H1 (cell line): ENCODE measurements around the gene USP12. TPM values are rescaled to one million over a fixed set of nuclear protein-coding genes. Genes with fewer than 3 reads are reported as not detected.

Source experiments
- ASH2L ChIP-seq: fragments of 200-600, 300-600 bp; sonication (generic); IDR thresholded peaks from one replicate; pipeline ENCODE4 v1.7.1; 2017; ENCODE audit warnings: low read length
- BCL11A ChIP-seq, 2 experiments: IDR thresholded peaks; one replicate each; pipeline ENCODE4 v1.6.1; 2011; ENCODE audit warnings: low read depth in 2 of 2, low read length in 2 of 2, mild to moderate bottlenecking in 2 of 2
- CREB1 ChIP-seq: IDR thresholded peaks from 2 replicates; pipeline ENCODE4 v1.6.1; 2012; ENCODE audit warnings: inconsistent platforms
- EP300 ChIP-seq, 2 experiments: IDR thresholded peaks; 1 replicate in 1 of 2; 2 replicates in 1 of 2; pipeline ENCODE4 v1.6.1; 2011 to 2012; ENCODE audit warnings: low read depth in 2 of 2, low read length in 2 of 2, mild to moderate bottlenecking in 2 of 2, borderline replicate concordance in 1 of 2, inconsistent platforms in 1 of 2, moderate library complexity in 1 of 2
- EZH2 ChIP-seq: fragments of 200-600 bp; sonication (generic); IDR thresholded peaks from 2 replicates; pipeline ENCODE4 v1.7.1; 2012; ENCODE audit warnings: low read depth, mild to moderate bottlenecking, moderate library complexity, low read length, inconsistent platforms; ENCODE audit not compliant: severe bottlenecking
- GTF2F1 ChIP-seq: IDR thresholded peaks from 2 replicates; pipeline ENCODE4 v1.6.1; 2012; ENCODE audit warnings: low read depth, low read length, improper control_type of control experiment, borderline replicate concordance
- HDAC2 ChIP-seq, 2 experiments: fragments of 300-600 bp in 1 of 2; sonication (generic) in 1 of 2; IDR thresholded peaks; 2 replicates each; pipeline ENCODE4 v1.6.1; 2011 to 2012; ENCODE audit warnings: low read depth in 2 of 2, low read length in 2 of 2, mild to moderate bottlenecking in 2 of 2, moderate library complexity in 2 of 2, borderline replicate concordance in 1 of 2, inconsistent platforms in 1 of 2
- HDAC6 ChIP-seq: IDR thresholded peaks from one replicate; pipeline ENCODE4 v1.7.1; 2012; ENCODE audit warnings: low read depth, mild to moderate bottlenecking, inconsistent platforms, low read length, moderate library complexity
- JUN ChIP-seq: IDR thresholded peaks from 2 replicates; pipeline ENCODE4 v1.6.1; 2011; ENCODE audit warnings: low read depth, mild to moderate bottlenecking, improper control_type of control experiment, low read length
- KDM4A ChIP-seq: IDR thresholded peaks from one replicate; pipeline ENCODE4 v1.7.1; 2012; ENCODE audit warnings: low read depth, mild to moderate bottlenecking, moderate library complexity, low read length, inconsistent platforms; ENCODE audit not compliant: severe bottlenecking
- KDM5A ChIP-seq: fragments of 200-600 bp; IDR thresholded peaks from 2 replicates; pipeline ENCODE4 v1.7.1; 2012; ENCODE audit warnings: mild to moderate bottlenecking, low read length, inconsistent platforms, mixed read lengths
- NRF1 ChIP-seq: IDR thresholded peaks from 2 replicates; pipeline ENCODE4 v1.6.1; 2011; ENCODE audit warnings: mild to moderate bottlenecking, low read depth, low read length, improper control_type of control experiment
- PHF8 ChIP-seq: fragments of 200-600 bp; sonication (generic); conservative IDR thresholded peaks from 2 replicates; pipeline ENCODE4 v1.7.1; 2012; ENCODE audit warnings: low read depth, mild to moderate bottlenecking, inconsistent platforms, low read length, moderate library complexity
- RAD21 ChIP-seq, 2 experiments: IDR thresholded peaks in 1 of 2; conservative IDR thresholded peaks in 1 of 2; 2 replicates each; pipeline ENCODE4 v1.6.1; 2011; ENCODE audit warnings: low read depth in 2 of 2, low read length in 2 of 2, improper control_type of control experiment in 1 of 2, inconsistent platforms in 1 of 2, mild to moderate bottlenecking in 1 of 2, moderate library complexity in 1 of 2
- RBBP5 ChIP-seq: IDR thresholded peaks from 2 replicates; pipeline ENCODE4 v1.7.1; 2012; ENCODE audit warnings: low read depth, mild to moderate bottlenecking, inconsistent platforms, low read length, moderate library complexity, borderline replicate concordance
- RFX5 ChIP-seq: IDR thresholded peaks from 2 replicates; pipeline ENCODE4 v1.6.1; 2011; ENCODE audit warnings: low read depth, low read length, improper control_type of control experiment, borderline replicate concordance
- SAP30 ChIP-seq: fragments of 300-600 bp; sonication (generic); IDR thresholded peaks from 2 replicates; pipeline ENCODE4 v1.7.1; 2012; ENCODE audit warnings: low read length, moderate library complexity, mild to moderate bottlenecking, inconsistent platforms; ENCODE audit not compliant: insufficient read depth, insufficient replicate concordance
- SP1 ChIP-seq: IDR thresholded peaks from 2 replicates; pipeline ENCODE4 v1.6.1; 2011; ENCODE audit warnings: low read depth, low read length
- SP2 ChIP-seq: IDR thresholded peaks from 2 replicates; pipeline ENCODE4 v1.6.1; 2012; ENCODE audit warnings: mild to moderate bottlenecking, low read length, inconsistent platforms
- TAF1 ChIP-seq: IDR thresholded peaks from 2 replicates; pipeline ENCODE4 v1.6.1; 2011; ENCODE audit warnings: mild to moderate bottlenecking, low read depth, low read length
- ZNF274 ChIP-seq: IDR thresholded peaks from 2 replicates; pipeline ENCODE4 v1.7.0; 2012; ENCODE audit warnings: low read length, borderline replicate concordance; ENCODE audit errors: extremely low read depth
- polyA plus RNA-seq, 7 experiments: library from polyadenylated mRNA; depleted of rRNA in 3 of 7; stranded (reverse) in 5 of 7; unstranded in 2 of 7; fragments of >200 nt in 5 of 7; fragments of 200-250 nt in 2 of 7; gene quantifications; 1 replicate in 5 of 7; 2 replicates in 1 of 7; 4 replicates in 1 of 7; pipeline versions ENCODE4 v1.2.1 to v1.2.3, GENCODE V29; 2011 to 2013; ENCODE audit warnings: missing spikeins in 2 of 7, mixed read lengths in 2 of 7
- total RNA-seq: library from RNA; stranded (reverse); fragmentation: NEBNext Ultra II Directional; extraction: Animal tissue kit (Norgen Biotek cat#: 25700); gene quantifications from 2 replicates; pipeline ENCODE4 v1.2.1, GENCODE V29; 2021
- TF ChIP-seq, protein P1 (sequence below): IDR thresholded peaks from 2 replicates; pipeline ENCODE4 v1.6.1; 2011; ENCODE audit warnings: low read length, improper control_type of control experiment
- TF ChIP-seq, protein P2 (sequence below): IDR thresholded peaks from 2 replicates; pipeline ENCODE4 v1.6.1; 2012; ENCODE audit warnings: inconsistent platforms

Gene USP12
- total and polyA plus RNA-seq, 2 of the 8 experiments (the other 6 are each of a cell fraction or from before 2014, with no cell fraction given), result 4.0 to 30.0 TPM

DNA sequence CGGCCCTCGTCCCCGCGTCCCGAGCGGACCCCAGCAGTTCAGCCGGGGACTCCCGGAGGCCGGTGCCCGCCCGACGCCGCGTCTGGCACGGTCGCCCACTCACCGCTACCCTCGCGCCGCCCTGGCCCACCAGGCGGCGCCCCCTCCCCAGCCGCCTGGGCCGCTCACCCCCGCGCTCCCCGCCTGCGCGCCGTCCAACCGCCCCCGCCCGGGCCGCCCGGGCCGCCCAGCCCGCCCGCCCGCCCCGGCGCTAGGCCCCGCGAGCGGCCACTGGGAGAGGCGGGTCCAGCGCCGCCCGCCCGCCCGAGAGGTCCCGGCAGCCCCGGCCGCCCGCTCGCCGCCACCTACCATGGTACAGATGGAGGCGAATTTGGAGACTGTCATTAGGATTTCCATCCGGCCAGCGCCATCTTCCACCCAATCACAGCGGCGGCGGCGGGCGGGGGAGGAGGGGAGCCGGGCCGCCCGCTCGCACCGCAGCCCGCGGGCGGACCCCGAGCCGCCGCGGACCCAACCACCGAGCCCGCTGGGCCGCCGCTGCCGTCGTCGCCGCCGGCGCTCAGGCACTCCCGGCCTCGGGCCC lies at the start of gene USP12 (continued):
- TF ChIP-seq EZH2 (no peak), KDM5A (no peak), HDAC2 (IDR thresholded peaks at IDR 0.05; ENCODE audit: borderline replicate concordance in 1 of 2, low read depth in 2 of 2, low read length in 2 of 2) (no peak), SAP30 (no peak), KDM4A (no peak), RBBP5 (peak; percentile 28; the same call in 1 of the 2 replicates), CREB1 (no peak), SP2 (no peak), PHF8 (no peak; the same call in none of the 2 replicates), SP1 (no peak), EP300 (IDR thresholded peaks at IDR 0.05; ENCODE audit: borderline replicate concordance in 1 of 2, low read depth in 2 of 2, low read length in 2 of 2) (no peak), RAD21 (IDR thresholded peaks at IDR 0.05 in 1 of 2, conservative IDR thresholded peaks at IDR 0.05 in 1 of 2; ENCODE audit: low read depth in 2 of 2, low read length in 2 of 2) (peak; percentile 21 to 44), JUN (no peak), GTF2F1 (no peak), RFX5 (no peak), HDAC6 (no peak), ASH2L (no peak), TAF1 (0 out of 2 replicates have a peak, but pooled peaks have one; percentile 4), NRF1 (no peak), ZNF274 (no peak), BCL11A (IDR thresholded peaks at IDR 0.05; ENCODE audit: low read depth in 2 of 2, low read length in 2 of 2) (no peak)
- TF ChIP-seq, protein P1, sequence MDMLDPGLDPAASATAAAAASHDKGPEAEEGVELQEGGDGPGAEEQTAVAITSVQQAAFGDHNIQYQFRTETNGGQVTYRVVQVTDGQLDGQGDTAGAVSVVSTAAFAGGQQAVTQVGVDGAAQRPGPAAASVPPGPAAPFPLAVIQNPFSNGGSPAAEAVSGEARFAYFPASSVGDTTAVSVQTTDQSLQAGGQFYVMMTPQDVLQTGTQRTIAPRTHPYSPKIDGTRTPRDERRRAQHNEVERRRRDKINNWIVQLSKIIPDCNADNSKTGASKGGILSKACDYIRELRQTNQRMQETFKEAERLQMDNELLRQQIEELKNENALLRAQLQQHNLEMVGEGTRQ, result no peak
- TF ChIP-seq, protein P2, sequence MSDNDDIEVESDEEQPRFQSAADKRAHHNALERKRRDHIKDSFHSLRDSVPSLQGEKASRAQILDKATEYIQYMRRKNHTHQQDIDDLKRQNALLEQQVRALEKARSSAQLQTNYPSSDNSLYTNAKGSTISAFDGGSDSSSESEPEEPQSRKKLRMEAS, result no peak
